Measurements from ENCODE around the gene FMC1. TPM values are rescaled to one million over a fixed set of nuclear protein-coding genes. Genes with fewer than 3 reads are reported as not detected.

FMC1 gene
- total RNA-seq, 4 donors from 2014 or later, result 7.8 to 22.3 (median 17.3) TPM

DNA sequence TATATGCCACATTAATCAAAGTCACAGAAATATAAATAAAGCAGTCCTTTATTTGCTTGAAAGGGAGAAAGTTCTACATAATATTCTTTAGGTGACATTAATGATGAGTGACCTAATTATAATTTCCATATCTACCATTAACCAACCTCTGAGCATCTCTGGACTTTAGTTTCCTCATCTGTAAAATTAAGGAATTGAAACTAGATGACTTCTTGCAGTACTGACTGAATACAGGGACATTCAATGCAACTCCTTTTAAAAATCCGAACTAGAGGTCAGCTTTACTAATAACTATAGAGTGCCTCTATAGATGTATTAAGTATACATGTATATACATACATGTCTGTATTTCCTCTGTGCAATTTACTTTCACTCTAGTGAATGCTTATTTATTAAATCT is 3.9 kb downstream of the FMC1 start:
- no peak for TF ChIP-seq CTCF (IDR thresholded peaks at IDR 0.05; ENCODE audit: low read depth)

- TF ChIP-seq CTCF (IDR thresholded peaks at IDR 0.05; ENCODE audit: low read depth), result no peak
These were observed 9.9 kb downstream of the FMC1 start for GRCh38 chr7:139351027-139351426.

DNA sequence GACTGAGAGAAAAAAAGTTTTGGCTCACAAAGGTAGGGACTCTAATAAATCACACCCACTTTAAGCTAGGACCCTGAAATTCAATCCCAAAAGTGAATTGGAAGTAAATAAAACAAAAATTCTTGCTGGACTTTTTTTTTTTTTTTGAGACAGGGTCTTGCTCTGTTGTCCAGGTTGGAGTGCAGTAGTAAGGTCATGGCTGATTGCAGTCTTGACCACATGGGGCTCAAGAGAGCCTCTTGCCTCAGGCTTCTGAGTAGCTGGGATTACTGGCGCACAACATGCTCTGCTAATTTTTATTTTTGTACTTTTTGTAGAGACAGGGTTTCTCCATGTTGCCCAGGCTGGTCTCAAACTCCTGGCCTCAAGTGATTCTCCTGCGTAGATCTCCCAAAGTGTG is 13.6 kb downstream of the FMC1 start:
- TF ChIP-seq CTCF (IDR thresholded peaks at IDR 0.05; ENCODE audit: low read depth), result no peak

DNA sequence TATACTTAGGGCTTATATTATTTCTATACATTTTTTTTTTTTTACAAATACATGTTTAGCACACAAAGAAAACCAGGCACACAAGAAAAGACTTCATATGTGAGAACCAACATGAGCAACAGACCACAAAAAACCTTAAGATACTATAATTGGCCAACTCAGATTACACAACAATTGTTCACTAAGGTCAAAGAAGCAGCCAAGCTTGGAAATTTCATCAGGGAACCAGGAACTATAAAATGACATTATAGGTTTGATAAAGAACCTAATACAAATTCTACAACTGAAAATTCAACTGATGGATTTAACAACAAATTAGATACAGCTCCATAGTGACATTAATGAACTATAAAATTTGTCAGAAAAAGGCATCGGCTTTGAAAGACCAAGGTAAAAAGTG is 14.2 kb downstream of the FMC1 start:
- no peak for TF ChIP-seq CTCF (IDR thresholded peaks at IDR 0.05; ENCODE audit: low read depth)

GRCh38 chr7:139358541-139359365 is 17.6 kb downstream of the FMC1 start:
- TF ChIP-seq CTCF (IDR thresholded peaks at IDR 0.05; ENCODE audit: low read depth), result no peak

DNA sequence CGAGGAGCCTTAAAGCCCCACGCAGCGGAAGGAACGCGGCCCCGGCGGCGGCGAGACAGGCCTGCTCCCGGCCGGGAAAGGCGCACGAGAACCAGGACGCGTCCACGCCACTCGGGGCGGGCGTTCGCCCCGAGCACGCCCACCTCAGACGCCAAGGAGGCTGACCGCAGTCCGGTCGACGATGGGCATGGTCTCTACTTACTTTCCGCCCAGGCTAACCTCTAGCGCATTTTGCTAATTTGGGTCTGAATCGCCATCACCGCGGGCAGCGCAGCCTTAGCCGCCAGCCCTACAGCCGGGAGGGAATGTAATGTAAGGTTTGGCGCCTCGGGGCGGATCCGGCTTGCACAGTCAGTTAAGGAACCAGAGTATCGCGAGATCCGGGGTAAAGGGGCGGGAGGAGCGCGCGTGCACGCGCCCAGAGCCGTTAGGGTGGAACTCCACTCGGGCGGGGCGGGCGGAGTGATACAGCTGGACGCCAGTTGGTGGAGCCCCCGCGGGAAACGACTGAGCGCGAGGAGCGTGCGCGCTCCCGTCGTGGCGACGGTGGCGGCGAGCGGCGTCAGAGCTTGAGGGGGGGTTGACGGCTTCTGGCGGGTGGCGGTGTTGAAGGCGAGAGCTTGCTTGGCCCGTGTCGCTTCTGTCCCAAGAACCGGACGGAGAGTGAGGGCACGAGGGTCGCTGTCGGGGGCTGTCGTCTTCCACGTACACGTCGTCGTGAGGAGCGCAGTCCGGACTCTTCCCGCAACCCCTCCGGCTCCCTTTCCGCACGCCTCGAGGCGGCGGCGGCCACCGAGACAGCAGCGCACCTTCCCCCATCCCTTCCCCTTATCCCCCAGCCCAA is 18.5 kb downstream of the FMC1 start, which contains the start of gene LUC7L2:
Gene LUC7L2, plus strand, starts transcription at position 529 of the 844 bp plus-strand sequence. CDS start 368 bp downstream, outside the sequence.
- no peak for TF ChIP-seq CTCF (IDR thresholded peaks at IDR 0.05; ENCODE audit: low read depth)

All from subcutaneous adipose tissue (tissue), 4 donors.